GM12865 (cell line): Measurements from ENCODE around the gene CPNE4.

Experiments
- DNase-seq: peaks from one replicate; pipeline ENCODE4 v3.0.0; 2010; ENCODE audit warnings: low read depth
- H3K4me3 ChIP-seq: 2 replicates; pipeline ENCODE4 v1.5.1; 2011; ENCODE audit warnings: mild to moderate bottlenecking, low read depth, low read length, control low read depth
- CTCF ChIP-seq: IDR thresholded peaks from 2 replicates; pipeline ENCODE4 v1.5.1; 2011; ENCODE audit warnings: low read length, control low read depth, low read depth, inconsistent platforms; ENCODE audit not compliant: insufficient read depth; ENCODE audit errors: missing control alignments

The CPNE4 gene

GRCh38 chr3:131550562-131551465, 484.0 kb downstream of the CPNE4 start:
- no peak overlapping the region for H3K4me3 ChIP-seq
- DNase-seq = no peak
- no peak for TF ChIP-seq CTCF

GRCh38 chr3:131549340-131549739, 485.5 kb downstream of the CPNE4 start:
- peak; percentile 59 for DNase-seq

GRCh38 chr3:131547585-131547984, 487.2 kb downstream of the CPNE4 start:
- DNase-seq = peak; percentile 11
- no peak overlapping the region for H3K4me3 ChIP-seq
- TF ChIP-seq CTCF = no peak

More at GRCh38 chr3:131549340-131549739, 485.5 kb downstream of the CPNE4 start:
- peak; percentile 65 for TF ChIP-seq CTCF
- H3K4me3 ChIP-seq = no peak overlapping the region

GRCh38 chr3:131546441-131546840, 488.4 kb downstream of the CPNE4 start:
- TF ChIP-seq CTCF = no peak
- no peak overlapping the region for H3K4me3 ChIP-seq
- DNase-seq = no peak

- no peak for DNase-seq
- no peak for TF ChIP-seq CTCF
- no peak overlapping the region for H3K4me3 ChIP-seq
Measured at GRCh38 chr3:131544557-131544956, 490.3 kb downstream of the CPNE4 start.

GRCh38 chr3:131543714-131544113, 491.1 kb downstream of the CPNE4 start:
- no peak for DNase-seq
- H3K4me3 ChIP-seq = no peak overlapping the region
- TF ChIP-seq CTCF = no peak
